NCI-H2107 (cell line): ENCODE measurements around the gene AGMO.
A peak's percentile ranks its signal among the peaks of the same experiment; 100 is the strongest.

Experiments
- DNase-seq: peaks from one replicate; lab custom pipeline; 2025; lab: John Stamatoyannopoulos, UW

Gene AGMO

GRCh38 chr7:15461576-15461975 is 100.2 kb downstream of the AGMO start:
- no peak for DNase-seq

- peak; percentile 8 for DNase-seq
Measured at GRCh38 chr7:15459018-15459615, 102.7 kb downstream of the AGMO start.

GRCh38 chr7:15457990-15458955 is 103.5 kb downstream of the AGMO start:
- no peak for DNase-seq

DNA sequence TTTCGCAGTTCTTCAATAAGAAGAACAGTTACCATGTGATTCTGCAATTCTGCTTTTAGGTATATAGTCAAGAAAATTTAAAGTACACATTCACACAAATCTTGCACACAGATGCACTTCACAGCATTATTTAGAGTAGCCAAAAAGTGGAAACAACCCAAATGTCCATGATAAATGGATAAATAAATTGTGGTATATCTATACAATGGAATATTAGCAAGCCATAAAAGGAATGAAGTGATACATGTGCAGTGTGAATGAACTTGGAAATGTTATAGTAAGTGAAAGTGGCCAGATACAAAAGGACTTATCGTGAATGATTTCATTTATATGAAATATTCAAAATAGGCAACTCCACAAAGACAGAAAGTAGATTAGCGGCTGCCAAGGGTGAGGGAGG is 109.1 kb downstream of the AGMO start:
- no peak for DNase-seq

- DNase-seq = no peak
Measured at GRCh38 chr7:15446722-15447121, 115.1 kb downstream of the AGMO start.

DNA sequence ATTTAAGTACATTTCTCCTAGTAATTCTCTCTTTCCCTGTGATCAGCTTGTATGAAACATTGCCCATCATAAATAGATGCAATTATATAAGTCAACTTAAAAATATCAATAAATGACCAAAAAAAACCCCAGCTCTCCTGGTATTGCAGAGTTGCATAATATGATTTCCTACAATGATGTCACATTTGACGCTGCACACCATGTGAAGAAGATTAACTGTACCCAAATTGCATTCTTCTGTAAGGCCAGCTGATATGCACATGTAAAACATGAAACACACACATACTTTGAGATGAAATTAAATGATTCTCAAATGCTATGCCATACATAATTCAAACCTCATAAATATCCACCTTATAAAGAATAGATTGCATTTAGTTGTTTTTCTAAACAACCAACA is 115.5 kb downstream of the AGMO start:
- no peak for DNase-seq

DNA sequence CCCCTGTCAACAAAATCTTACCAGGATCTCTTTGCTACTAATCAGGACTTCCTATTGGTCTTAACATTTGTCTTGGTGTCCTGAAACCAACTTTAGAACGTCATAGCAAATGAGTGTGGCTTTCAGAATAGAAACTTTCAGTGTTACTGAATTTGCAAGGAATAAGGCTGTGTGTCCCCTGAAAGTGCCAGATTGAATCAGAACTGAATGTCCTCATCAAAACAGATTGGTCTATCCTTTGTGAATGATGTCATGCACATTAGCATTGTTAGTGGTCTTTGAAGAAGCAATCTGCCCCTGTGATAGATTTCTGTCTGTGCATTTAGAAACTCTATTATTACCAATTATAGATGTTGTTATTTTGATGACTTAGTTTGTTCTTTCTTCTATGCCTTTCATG is 119.9 kb downstream of the AGMO start:
- DNase-seq = no peak

GRCh38 chr7:15440482-15440881 is 121.3 kb downstream of the AGMO start:
- DNase-seq = no peak

DNA sequence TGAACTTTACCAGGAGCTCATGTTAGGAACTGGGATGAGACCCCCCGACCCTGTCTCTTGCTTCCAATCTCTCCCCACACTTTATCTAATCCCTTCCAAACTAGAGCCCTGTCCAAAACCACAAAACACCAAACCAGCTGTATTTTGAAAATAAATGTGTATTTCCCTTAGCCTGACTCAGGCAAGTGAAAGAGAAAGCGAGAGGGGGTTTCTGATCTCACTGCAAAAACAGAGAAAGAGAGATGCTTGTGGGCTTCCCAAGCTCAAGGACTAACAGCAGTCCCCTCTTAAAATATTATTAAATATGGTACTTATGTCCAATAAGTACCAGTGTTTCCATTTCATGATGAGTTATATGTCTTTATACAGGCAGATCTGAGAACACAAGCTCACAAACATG is 122.0 kb downstream of the AGMO start:
- DNase-seq = no peak

- peak; percentile 50 for DNase-seq
Measured at GRCh38 chr7:15433151-15433550, 128.7 kb downstream of the AGMO start.

DNA sequence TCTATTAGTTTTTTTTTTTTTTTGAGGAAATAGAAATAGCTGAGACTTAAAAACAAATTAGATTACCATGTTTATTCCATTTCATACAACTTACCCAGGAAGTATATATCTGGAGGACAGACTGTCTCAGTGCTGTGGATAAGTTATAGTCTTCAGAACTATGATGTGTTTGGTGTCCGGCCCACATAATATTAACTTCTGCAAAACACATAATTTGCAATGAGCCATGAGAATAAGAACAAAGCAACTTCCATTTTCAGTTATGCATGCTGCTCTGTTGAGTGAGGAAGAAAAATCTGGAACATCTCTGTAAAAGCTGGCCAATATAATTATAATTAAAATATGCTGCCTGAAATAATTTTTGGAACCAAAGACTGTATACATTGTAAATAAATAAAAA is 130.9 kb downstream of the AGMO start:
- DNase-seq = no peak

GRCh38 chr7:15430191-15430590 is 131.6 kb downstream of the AGMO start:
- DNase-seq = no peak

GRCh38 chr7:15424468-15424867 is 137.3 kb downstream of the AGMO start:
- DNase-seq = no peak

- DNase-seq = no peak
Measured at GRCh38 chr7:15419596-15419995, 142.2 kb downstream of the AGMO start.

- no peak for DNase-seq
Measured at GRCh38 chr7:15418264-15418663, 143.6 kb downstream of the AGMO start.

GRCh38 chr7:15417341-15417988 is 144.3 kb downstream of the AGMO start:
- DNase-seq = no peak

GRCh38 chr7:15411019-15411418 is 150.8 kb downstream of the AGMO start:
- no peak for DNase-seq

GRCh38 chr7:15407910-15408309 is 153.9 kb downstream of the AGMO start:
- no peak for DNase-seq

- no peak for DNase-seq
Measured at GRCh38 chr7:15403751-15404150, 158.1 kb downstream of the AGMO start.

- no peak for DNase-seq
Measured at GRCh38 chr7:15403315-15403714, 158.5 kb downstream of the AGMO start.

- no peak for DNase-seq
Measured at GRCh38 chr7:15402436-15403136, 159.2 kb downstream of the AGMO start.

DNA sequence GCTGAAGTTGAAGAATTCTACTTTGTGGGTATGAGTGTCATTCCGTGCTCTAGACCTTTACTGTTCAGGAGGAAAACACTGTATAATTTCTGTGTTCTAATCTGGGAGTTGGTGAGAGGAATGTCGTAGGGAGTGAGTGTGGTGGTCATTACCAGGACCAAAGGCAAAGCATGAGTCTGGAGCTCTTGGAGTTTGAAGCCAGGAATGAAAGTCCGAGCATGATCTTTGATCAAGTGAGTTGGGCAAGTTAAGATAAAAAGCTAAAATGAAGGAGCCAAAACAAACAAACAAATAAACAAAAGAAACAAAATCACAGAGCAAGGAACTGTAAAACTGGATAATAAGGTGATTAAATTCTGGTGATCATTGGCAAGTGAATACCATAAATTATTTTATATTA is 161.4 kb downstream of the AGMO start:
- no peak for DNase-seq
